Glutamatergic neuron (in vitro differentiated cells): ENCODE data around the gene MAP3K5. TPM values are rescaled to one million over a fixed set of nuclear protein-coding genes. Genes with fewer than 3 reads are reported as not detected.

Experiments used
- DNase-seq: peaks from one replicate; pipeline ENCODE4 v3.0.0; 2022
- H3K27ac Mint-ChIP-seq: one replicate; pipeline ENCODE4 v1.8.0; 2020; ENCODE audit warnings: mild to moderate bottlenecking, mixed read lengths, inconsistent platforms; ENCODE audit not compliant: unreplicated experiment
- H3K27me3 Mint-ChIP-seq: one replicate; pipeline ENCODE4 v1.8.0; 2020; ENCODE audit warnings: mild to moderate bottlenecking, moderate library complexity, mixed read lengths, inconsistent platforms; ENCODE audit not compliant: unreplicated experiment
- H3K36me3 Mint-ChIP-seq: one replicate; pipeline ENCODE4 v1.8.0; 2020; ENCODE audit warnings: mild to moderate bottlenecking, mixed read lengths, inconsistent platforms; ENCODE audit not compliant: unreplicated experiment
- H3K4me1 Mint-ChIP-seq: one replicate; pipeline ENCODE4 v1.8.0; 2020; ENCODE audit warnings: mild to moderate bottlenecking, low read depth, mixed read lengths, inconsistent platforms; ENCODE audit not compliant: unreplicated experiment
- H3K4me3 Mint-ChIP-seq: one replicate; pipeline ENCODE4 v1.8.0; 2020; ENCODE audit warnings: mild to moderate bottlenecking, mixed read lengths, inconsistent platforms; ENCODE audit not compliant: unreplicated experiment
- H3K9me3 Mint-ChIP-seq: one replicate; pipeline ENCODE4 v1.8.0; 2020; ENCODE audit warnings: mild to moderate bottlenecking, moderate library complexity, mixed read lengths, inconsistent platforms; ENCODE audit not compliant: unreplicated experiment
- total RNA-seq: library from RNA; stranded (reverse); fragmentation: NEBNext Ultra II Directional; extraction: Animal tissue kit (Norgen Biotek cat#: 25700); gene quantifications from one replicate; pipeline ENCODE4 v1.2.1, GENCODE V29; 2021; ENCODE audit not compliant: unreplicated experiment
- TF ChIP-seq, protein P1 (sequence below): fragments of 200-600 bp; sonication (generic); IDR thresholded peaks from one replicate; pipeline ENCODE4 v1.5.0; 2021; ENCODE audit not compliant: partially characterized antibody, unreplicated experiment

Gene MAP3K5
- total RNA-seq, 1 donor from 2014 or later, result 0.66 TPM

GRCh38 chr6:136728033-136728939 lies 64.0 kb downstream of the MAP3K5 start:
- Mint-ChIP-seq H3K36me3 (no peaks in the 10 kb centered on the region), H3K4me3 (no peak overlapping the region), H3K27ac (no peak overlapping the region), H3K4me1 (no peaks in the 10 kb centered on the region), H3K27me3 (no peaks in the 10 kb centered on the region), H3K9me3 (peaks cover 1% of the 10 kb centered on the region)
- DNase-seq, result no peak
- TF ChIP-seq, protein P1, sequence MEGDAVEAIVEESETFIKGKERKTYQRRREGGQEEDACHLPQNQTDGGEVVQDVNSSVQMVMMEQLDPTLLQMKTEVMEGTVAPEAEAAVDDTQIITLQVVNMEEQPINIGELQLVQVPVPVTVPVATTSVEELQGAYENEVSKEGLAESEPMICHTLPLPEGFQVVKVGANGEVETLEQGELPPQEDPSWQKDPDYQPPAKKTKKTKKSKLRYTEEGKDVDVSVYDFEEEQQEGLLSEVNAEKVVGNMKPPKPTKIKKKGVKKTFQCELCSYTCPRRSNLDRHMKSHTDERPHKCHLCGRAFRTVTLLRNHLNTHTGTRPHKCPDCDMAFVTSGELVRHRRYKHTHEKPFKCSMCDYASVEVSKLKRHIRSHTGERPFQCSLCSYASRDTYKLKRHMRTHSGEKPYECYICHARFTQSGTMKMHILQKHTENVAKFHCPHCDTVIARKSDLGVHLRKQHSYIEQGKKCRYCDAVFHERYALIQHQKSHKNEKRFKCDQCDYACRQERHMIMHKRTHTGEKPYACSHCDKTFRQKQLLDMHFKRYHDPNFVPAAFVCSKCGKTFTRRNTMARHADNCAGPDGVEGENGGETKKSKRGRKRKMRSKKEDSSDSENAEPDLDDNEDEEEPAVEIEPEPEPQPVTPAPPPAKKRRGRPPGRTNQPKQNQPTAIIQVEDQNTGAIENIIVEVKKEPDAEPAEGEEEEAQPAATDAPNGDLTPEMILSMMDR, result no peak

DNA sequence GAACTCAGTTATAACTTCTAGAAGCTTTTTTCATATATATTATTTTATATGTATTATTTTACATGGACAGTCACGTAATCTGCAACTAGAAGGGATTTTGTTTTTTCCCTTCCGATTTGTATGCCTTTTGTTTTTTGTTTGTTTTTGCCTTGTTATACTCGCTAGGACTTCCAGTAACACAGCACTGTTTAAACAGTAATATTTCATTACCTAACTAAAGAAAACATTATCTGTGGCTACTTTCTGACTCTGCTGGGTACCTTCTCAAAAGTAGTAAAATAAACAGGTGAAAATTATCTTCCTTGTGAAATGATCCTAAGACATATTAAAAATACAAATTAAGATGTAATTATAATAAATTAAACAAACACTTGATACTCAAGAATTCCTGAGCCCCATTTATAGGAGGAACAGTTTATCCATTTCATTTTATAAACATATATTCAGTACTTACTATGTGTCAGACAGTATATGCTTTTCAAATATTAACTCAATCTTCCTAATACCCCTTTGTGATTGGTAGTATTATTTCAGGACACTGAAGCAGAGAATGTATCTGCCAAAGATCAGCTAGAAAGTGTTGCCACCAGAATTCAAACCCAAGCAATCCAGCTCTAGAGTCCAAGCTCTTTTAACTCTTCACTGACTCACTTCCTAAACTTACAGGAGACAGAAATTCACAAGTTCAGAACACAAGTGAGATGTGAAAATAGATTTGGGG lies 65.3 kb downstream of the MAP3K5 start:
- no peak for DNase-seq
- no peak overlapping the region for H3K27ac Mint-ChIP-seq
- H3K27me3 Mint-ChIP-seq, result no peaks in the 10 kb centered on the region
- H3K36me3 Mint-ChIP-seq, result no peaks in the 10 kb centered on the region
- H3K4me1 Mint-ChIP-seq, result no peaks in the 10 kb centered on the region
- TF ChIP-seq, protein P1, result no peak
- no peak overlapping the region for H3K4me3 Mint-ChIP-seq
- H3K9me3 Mint-ChIP-seq, result peaks cover 1% of the 10 kb centered on the region

GRCh38 chr6:136725124-136725523 lies 67.2 kb downstream of the MAP3K5 start:
- Mint-ChIP-seq H3K36me3 (no peaks in the 10 kb centered on the region), H3K9me3 (peaks cover 1% of the 10 kb centered on the region), H3K27ac (no peak overlapping the region), H3K27me3 (no peaks in the 10 kb centered on the region), H3K4me1 (no peaks in the 10 kb centered on the region), H3K4me3 (no peak overlapping the region)
- TF ChIP-seq, protein P1, result no peak
- no peak for DNase-seq

DNA sequence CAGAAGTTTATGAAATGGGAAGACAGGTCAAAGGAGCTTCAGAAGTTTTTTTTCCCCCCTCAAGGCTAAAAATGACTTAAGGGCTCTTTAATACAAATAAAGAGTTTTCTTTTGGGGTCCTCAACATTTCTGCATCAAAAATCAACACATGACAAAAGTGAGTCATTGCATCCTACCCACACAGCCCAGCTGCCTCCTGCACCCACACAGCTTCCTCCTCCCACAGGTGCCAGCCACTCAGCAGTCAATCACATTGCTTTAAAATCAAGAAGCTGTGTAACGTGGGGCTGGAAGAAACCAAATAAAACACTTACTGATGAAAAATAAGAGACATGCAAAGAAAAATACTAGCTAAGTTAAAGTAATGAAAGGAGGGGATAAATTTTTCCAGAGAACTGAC lies 68.5 kb downstream of the MAP3K5 start:
- Mint-ChIP-seq H3K27ac (peak overlapping the region; percentile 12), H3K27me3 (no peaks in the 10 kb centered on the region), H3K4me1 (no peaks in the 10 kb centered on the region), H3K4me3 (no peak overlapping the region), H3K36me3 (no peaks in the 10 kb centered on the region), H3K9me3 (no peaks in the 10 kb centered on the region)
- TF ChIP-seq, protein P1, result no peak
- DNase-seq, result no peak

DNA sequence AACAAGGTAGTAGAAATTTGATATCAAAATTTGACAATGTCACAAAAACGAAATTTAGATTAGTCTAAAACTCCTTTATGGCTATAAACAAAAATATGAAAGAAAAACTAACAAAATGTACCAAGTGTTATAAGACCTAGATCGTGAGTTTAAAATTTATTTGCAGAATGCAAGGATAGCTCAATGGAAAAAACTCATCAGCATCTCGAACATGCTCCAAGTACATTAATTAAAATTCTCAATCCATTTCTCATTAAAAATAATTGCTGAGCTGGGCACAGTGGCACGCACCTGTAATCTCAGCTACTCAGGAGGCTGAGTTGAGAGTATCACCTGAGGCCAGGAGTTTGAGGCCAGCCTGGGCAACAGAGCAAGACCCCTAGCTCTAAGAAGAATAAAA lies 70.8 kb downstream of the MAP3K5 start:
- Mint-ChIP-seq H3K27me3 (no peaks in the 10 kb centered on the region), H3K4me3 (no peak overlapping the region), H3K9me3 (no peaks in the 10 kb centered on the region), H3K27ac (no peak overlapping the region), H3K36me3 (no peaks in the 10 kb centered on the region), H3K4me1 (no peaks in the 10 kb centered on the region)
- DNase-seq, result no peak
- TF ChIP-seq, protein P1, result no peak
